ENCODE results near the gene BMPR1A.

DNA sequence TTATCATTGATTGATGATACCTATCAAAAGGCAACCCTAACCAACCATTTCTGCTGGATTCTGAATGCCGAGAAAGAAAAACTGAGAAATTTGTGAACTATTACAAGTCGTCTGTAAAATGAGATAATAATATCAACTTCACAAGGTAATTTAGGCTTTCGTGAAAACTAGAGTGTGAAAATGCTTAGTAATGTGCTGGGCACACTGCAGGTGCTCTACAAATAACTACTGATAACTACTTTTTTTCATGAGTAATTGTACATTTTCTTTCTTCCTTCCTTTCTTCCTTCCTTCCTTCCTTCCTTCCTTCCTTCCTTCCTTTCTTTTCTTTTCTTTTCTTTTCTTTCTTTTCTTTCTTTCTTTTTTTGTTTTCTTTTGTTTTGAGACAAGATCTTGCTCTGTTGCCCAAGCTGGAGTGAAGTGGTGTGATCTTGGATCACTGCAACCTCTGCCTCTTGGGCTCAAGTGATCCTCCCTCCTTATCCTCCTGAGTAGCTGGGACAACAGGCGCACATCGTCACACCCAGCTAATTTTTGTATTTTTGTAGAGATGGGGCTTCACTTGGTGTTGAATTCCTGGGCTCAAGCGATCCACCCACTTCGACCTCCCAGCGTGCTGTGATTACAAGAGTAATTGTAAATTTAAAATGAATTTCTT, 42.9 kb downstream of the BMPR1A start:
- TF ChIP-seq TAF1 (IDR thresholded peaks at IDR 0.05; ENCODE audit: borderline replicate concordance, insufficient read depth, low read length): no peak
- TF ChIP-seq, protein P1, sequence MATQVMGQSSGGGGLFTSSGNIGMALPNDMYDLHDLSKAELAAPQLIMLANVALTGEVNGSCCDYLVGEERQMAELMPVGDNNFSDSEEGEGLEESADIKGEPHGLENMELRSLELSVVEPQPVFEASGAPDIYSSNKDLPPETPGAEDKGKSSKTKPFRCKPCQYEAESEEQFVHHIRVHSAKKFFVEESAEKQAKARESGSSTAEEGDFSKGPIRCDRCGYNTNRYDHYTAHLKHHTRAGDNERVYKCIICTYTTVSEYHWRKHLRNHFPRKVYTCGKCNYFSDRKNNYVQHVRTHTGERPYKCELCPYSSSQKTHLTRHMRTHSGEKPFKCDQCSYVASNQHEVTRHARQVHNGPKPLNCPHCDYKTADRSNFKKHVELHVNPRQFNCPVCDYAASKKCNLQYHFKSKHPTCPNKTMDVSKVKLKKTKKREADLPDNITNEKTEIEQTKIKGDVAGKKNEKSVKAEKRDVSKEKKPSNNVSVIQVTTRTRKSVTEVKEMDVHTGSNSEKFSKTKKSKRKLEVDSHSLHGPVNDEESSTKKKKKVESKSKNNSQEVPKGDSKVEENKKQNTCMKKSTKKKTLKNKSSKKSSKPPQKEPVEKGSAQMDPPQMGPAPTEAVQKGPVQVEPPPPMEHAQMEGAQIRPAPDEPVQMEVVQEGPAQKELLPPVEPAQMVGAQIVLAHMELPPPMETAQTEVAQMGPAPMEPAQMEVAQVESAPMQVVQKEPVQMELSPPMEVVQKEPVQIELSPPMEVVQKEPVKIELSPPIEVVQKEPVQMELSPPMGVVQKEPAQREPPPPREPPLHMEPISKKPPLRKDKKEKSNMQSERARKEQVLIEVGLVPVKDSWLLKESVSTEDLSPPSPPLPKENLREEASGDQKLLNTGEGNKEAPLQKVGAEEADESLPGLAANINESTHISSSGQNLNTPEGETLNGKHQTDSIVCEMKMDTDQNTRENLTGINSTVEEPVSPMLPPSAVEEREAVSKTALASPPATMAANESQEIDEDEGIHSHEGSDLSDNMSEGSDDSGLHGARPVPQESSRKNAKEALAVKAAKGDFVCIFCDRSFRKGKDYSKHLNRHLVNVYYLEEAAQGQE (IDR thresholded peaks at IDR 0.05; ENCODE audit: insufficient read depth in 1 of 2, low read depth in 2 of 2, low read length in 2 of 2): no peak
- no peak for TF ChIP-seq SIN3A (IDR thresholded peaks at IDR 0.05; ENCODE audit: borderline replicate concordance, insufficient read depth, low read length)
- TF ChIP-seq POLR2AphosphoS5 (IDR thresholded peaks at IDR 0.05; ENCODE audit: low read depth, low read length): no peak
